ENCODE measurements around the gene ITK.

The ITK gene

GRCh38 chr5:157167214-157167621 is 13.4 kb upstream of the ITK start:
- H3K4me3 ChIP-seq (replicated peaks; ENCODE audit: low read depth, low read length), result no peak overlapping the region
- no peak for DNase-seq (ENCODE audit: low read depth)
- TF ChIP-seq, protein P1, sequence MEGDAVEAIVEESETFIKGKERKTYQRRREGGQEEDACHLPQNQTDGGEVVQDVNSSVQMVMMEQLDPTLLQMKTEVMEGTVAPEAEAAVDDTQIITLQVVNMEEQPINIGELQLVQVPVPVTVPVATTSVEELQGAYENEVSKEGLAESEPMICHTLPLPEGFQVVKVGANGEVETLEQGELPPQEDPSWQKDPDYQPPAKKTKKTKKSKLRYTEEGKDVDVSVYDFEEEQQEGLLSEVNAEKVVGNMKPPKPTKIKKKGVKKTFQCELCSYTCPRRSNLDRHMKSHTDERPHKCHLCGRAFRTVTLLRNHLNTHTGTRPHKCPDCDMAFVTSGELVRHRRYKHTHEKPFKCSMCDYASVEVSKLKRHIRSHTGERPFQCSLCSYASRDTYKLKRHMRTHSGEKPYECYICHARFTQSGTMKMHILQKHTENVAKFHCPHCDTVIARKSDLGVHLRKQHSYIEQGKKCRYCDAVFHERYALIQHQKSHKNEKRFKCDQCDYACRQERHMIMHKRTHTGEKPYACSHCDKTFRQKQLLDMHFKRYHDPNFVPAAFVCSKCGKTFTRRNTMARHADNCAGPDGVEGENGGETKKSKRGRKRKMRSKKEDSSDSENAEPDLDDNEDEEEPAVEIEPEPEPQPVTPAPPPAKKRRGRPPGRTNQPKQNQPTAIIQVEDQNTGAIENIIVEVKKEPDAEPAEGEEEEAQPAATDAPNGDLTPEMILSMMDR (IDR thresholded peaks at IDR 0.05; ENCODE audit: low read length, missing control alignments), result no peak

DNA sequence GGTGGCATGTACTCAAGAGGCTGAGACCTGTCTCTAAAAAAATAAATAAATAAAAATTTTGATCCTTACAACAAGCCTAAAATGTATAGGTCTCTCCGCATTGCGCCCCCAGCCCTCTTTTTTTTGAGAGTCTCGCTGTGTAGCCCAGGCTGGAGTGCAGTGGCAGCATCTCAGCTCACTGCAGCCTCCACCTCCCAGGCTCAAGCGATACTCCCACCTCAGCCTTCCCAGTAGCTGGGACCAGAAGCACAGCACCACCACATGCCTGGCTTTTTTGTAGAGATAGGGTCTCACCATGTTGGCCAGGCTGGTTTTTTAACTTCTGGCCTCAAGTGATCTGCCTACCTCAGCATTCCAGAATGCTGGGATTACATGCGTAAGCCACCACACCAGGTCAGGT is 12.4 kb upstream of the ITK start:
- no peak overlapping the region for H3K4me3 ChIP-seq (replicated peaks; ENCODE audit: low read depth, low read length)
- DNase-seq (ENCODE audit: low read depth), result no peak
- TF ChIP-seq, protein P1 (IDR thresholded peaks at IDR 0.05; ENCODE audit: low read length, missing control alignments), result no peak

DNA sequence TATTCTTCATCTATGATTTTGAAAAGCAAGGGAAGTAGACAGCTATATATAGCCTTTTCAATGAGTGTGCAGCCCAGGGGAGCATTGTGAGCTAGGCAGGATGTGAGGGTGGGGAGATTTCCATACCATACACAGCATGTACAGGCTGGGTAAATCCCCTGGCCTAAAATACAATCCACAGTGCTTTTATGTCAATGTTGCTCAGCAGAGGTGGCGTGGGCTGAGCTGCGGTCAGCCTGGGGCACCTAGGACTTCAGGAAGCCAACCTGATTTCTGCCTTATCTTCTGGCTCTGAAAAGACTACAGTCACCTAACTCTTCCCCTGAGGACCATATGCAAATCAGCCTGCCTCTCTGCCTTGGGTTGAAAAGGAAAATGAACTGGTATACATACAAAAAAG is 8.2 kb upstream of the ITK start:
- TF ChIP-seq, protein P1 (IDR thresholded peaks at IDR 0.05; ENCODE audit: low read length, missing control alignments), result no peak
- no peak overlapping the region for H3K4me3 ChIP-seq (replicated peaks; ENCODE audit: low read depth, low read length)
- no peak for DNase-seq (ENCODE audit: low read depth)

DNA sequence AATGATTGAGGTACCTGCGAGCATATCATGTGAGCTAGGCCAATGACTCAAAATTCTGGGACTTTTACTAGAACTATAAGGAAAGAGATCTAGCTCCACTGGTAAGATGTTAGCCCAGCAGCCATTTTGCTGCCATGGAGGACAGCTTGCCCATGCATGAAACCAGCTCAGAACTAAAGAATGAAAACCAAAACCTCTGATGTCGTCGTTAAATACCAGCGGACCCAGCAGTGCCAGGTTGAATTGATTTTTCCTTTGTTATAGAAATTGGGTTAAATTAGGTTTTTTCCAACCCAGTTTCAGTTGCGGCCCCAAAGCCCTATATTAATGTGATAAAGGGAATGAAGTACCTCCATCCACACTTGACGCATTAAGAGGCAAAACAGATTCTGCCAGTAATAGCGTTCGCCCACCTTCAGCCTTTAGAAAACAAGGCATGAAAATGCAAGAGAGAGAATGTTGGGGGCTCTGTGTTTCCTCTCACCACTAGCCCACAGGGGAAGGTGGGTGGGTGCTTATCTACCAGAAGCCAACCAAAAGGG is 5.5 kb upstream of the ITK start:
- TF ChIP-seq, protein P1 (IDR thresholded peaks at IDR 0.05; ENCODE audit: low read length, missing control alignments), result no peak
- H3K4me3 ChIP-seq (replicated peaks; ENCODE audit: low read depth, low read length), result no peak overlapping the region
- DNase-seq (ENCODE audit: low read depth), result no peak

GRCh38 chr5:157177953-157178352 is 2.7 kb upstream of the ITK start:
- DNase-seq (ENCODE audit: low read depth), result no peak
- no peak overlapping the region for H3K4me3 ChIP-seq (replicated peaks; ENCODE audit: low read depth, low read length)
- TF ChIP-seq, protein P1 (IDR thresholded peaks at IDR 0.05; ENCODE audit: low read length, missing control alignments), result no peak

DNA sequence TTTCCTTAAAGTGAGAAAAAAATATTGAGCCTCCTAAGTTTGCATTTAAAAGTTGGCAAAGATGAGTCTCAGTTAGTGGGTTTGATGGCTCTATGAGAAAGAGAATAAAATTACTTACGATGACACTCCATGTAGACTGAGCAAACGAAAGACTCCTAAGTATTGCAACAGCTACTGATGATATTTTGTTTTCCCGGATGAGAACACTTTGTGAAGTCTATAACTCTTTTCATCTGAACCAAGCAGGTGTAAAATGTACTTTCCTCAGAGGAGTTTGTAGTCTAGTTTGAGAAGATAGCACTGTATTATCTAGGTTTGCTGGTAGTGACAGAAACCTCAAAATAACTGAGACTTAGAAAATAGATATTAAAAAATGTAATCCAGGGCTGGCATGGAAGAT is 1.7 kb upstream of the ITK start:
- no peak for DNase-seq (ENCODE audit: low read depth)
- no peak overlapping the region for H3K4me3 ChIP-seq (replicated peaks; ENCODE audit: low read depth, low read length)
- TF ChIP-seq, protein P1 (IDR thresholded peaks at IDR 0.05; ENCODE audit: low read length, missing control alignments), result no peak

GRCh38 chr5:157182143-157182757 is 1.6 kb downstream of the ITK start:
- no peak for DNase-seq (ENCODE audit: low read depth)
- TF ChIP-seq, protein P1 (IDR thresholded peaks at IDR 0.05; ENCODE audit: low read length, missing control alignments), result no peak
- no peak overlapping the region for H3K4me3 ChIP-seq (replicated peaks; ENCODE audit: low read depth, low read length)

Measured in fibroblast of pulmonary artery (primary cell).